Kidney glomerular epithelial cell (primary cell): Measurements from ENCODE around the gene UPK3BL1.
"Not testable (repeated sequence)": the region's sequence is repeated elsewhere in the genome, so short reads cannot be mapped to it uniquely, and the experiment has no call there.

Experiments
- DNase-seq: peaks from one replicate; lab custom pipeline; 2025; lab: John Stamatoyannopoulos, UW

UPK3BL1 gene

DNA sequence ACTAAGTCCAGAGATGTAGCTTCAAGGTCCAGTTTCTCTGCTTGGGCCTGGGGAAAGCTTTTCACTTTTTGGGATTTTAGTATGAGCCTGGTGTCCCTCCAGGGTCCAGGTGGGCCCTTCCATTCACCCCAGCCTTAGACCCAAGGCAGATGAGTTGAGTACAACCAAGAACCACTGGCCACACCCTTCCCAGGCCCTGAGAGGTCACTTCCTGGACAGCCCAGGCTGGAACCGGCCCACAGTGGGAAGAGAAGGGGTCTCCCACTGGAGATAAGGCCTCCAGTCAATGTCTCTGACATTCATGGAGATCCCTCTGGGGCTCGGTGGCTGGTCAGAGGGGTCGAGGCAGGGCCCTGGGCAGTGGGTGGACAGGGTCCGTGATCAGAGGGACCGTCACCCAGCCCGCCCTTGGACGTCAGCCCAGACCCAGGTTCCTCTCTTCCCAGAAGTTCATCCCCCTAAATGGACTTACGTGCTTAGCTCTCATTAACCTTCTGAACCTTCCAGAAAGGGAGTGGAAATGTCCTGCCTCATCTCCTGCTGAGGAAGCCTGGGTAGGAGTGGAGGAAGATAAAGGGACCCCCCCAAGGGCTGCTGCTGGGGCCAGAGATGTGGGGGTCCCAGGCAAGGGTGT lies 15.2 kb downstream of the UPK3BL1 start:
- DNase-seq, result not testable (repeated sequence)

DNA sequence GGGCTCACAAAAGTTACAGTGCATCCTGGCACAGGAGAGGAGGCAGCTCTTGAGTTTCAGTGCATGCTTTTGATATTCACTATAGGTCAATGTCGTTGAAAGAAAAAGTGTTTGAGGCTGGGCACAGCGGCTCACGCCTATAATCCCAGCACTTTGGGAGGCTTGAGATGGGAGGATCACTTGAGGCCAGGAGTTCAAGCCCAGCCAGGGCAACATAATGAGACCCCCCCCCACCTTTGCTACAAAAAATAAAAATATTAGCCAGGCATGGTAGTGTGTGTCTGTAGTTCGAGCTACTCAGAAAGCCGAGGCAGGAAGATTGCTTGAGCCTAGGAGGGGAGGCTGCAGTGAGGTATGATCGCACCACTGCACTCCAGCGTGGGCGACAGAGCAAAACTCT lies 24.5 kb downstream of the UPK3BL1 start:
- not testable (repeated sequence) for DNase-seq

DNA sequence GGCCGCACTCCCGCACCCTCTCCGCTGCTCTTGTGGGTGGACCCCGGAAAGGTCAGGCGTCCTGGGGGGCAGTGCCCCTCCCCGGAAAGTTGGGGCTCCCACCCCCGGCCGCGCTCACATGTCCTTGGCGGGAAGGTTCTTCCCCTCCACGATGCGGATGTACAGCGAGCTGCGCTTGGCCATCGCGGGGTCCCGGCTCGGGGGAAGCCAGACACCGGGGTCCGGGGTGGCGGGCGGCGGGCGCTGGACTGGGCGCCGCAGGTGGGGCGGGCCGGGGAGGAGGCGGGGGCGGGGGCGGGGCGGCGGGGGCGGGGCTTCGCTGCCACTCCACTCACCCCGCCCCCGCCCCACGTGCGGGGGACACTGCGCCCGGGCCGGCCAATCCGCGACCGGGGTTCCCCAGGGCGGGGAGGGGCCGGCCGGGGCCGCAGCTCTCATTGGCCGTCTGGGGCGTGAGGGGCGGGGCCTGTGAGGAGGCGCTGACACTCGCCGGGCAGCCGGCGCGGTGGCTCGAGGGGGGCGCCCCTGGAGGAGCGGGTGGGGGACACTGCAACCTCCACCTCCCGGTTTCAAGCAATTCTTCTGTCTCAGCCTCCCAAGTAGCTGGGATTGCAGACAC lies 26.0 kb downstream of the UPK3BL1 start, which contains the start of gene RASA4:
TSS of gene RASA4 (minus strand) at position 250 of the 619 bp plus-strand sequence. CDS start at position 183, 67 bp downstream.
- DNase-seq, result not testable (repeated sequence)

DNA sequence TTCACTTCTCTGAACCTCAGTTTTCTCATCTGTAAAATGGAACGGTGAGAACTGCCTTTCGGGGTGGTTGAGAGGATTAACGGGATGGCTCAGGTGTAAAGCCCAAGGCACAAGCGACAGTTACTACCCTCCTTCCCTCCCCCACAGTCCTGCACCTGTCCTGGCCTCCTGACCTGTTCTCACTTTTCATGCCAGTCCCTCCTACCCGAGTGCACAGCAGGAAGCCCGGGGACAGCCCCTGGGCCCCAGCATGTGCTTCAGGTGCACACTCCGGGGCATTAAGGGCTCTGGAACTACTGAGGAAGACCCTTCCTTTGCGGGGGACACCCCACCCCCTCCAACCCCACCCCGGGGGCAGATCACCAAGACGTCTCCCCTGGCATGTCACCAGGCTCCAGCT lies 26.7 kb downstream of the UPK3BL1 start:
- DNase-seq, result not testable (repeated sequence)

- not testable (repeated sequence) for DNase-seq
Observed at GRCh38 chr7:102614873-102615272, 27.7 kb downstream of the UPK3BL1 start.

GRCh38 chr7:102614346-102614697 lies 28.3 kb downstream of the UPK3BL1 start:
- not testable (repeated sequence) for DNase-seq

- not testable (repeated sequence) for DNase-seq
Observed at GRCh38 chr7:102613575-102614345, 28.8 kb downstream of the UPK3BL1 start.

- DNase-seq, result not testable (repeated sequence)
Observed at GRCh38 chr7:102611675-102612325, 30.8 kb downstream of the UPK3BL1 start.

DNA sequence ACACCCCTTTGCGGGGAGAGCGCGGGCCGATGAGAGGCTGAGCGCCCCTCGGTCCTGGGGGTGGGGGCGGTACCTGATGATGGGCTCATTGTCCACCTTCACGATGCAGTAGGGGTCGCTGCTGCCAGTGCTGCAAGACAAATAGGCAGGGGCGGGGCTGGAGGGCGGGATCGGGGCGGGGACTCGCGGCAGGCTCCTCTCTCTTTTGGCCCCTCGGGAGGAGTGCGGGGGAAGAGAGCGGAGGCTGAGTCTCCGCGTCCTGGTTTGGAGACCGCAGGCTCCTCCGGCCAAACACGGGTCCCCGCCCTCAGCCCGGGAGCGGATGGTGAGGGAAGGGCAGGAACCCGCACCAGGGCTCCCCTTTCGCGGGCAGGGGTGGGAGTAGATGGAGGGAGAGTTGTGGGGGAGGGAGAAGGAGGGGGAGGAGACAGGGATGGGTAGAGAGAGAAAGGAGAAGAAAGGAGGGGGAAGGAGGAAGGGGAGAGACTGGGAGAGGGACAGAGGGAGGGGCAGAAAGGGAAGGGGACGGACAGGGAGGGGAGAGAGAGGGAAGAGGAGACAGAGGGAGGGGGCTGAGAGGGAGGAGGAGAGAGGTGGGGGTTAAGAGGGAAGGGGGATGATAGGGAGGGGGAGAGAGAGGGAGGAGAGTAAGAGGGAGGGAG lies 31.4 kb downstream of the UPK3BL1 start:
- DNase-seq, result not testable (repeated sequence)

GRCh38 chr7:102610441-102610840 lies 32.1 kb downstream of the UPK3BL1 start:
- not testable (repeated sequence) for DNase-seq

GRCh38 chr7:102609734-102610133 lies 32.9 kb downstream of the UPK3BL1 start:
- DNase-seq, result not testable (repeated sequence)

- not testable (repeated sequence) for DNase-seq
Observed at GRCh38 chr7:102606848-102607247, 35.7 kb downstream of the UPK3BL1 start.

GRCh38 chr7:102604431-102605145 lies 38.0 kb downstream of the UPK3BL1 start:
- not testable (repeated sequence) for DNase-seq

DNA sequence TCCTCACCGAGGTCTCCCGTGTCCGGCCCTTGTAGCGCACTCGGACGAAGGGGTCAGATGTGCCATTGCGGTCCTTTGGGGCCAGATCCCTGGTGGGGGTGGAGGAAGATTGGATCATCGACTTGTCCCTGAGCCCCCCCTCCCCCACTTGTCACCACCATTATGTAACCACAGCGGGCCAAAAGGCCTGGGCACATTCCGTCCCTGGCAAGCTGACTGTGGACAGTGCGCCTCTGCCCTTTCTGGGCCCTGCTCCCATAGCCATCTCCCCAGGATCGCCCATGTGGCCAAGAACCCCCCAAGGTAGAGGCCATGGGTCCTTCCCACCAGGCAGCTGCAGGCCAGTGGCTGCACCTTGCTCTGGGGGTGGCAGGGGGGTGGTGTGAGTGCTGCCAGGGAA lies 40.3 kb downstream of the UPK3BL1 start:
- not testable (repeated sequence) for DNase-seq

GRCh38 chr7:102599699-102600098 lies 42.9 kb downstream of the UPK3BL1 start:
- not testable (repeated sequence) for DNase-seq

DNA sequence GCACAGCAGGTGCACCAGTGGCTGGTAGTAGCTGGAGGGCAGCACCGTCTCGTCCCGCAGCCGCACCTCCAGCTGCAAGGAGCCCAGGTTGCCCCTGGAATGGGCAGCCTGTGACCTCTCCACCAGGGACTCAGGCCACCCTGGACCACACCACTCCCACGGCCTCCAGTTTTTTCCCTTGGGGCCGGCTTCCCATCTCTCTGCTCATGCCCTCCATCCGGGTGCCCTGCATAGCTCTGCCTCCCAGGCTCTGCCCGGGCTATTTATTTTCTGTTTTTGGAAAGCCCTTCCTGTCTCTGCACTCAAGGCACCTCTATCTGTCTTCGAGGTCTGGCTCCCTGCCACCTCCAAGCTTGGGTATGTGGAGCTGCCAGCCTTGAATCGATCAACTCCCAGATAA lies 46.6 kb downstream of the UPK3BL1 start:
- DNase-seq, result not testable (repeated sequence)

DNA sequence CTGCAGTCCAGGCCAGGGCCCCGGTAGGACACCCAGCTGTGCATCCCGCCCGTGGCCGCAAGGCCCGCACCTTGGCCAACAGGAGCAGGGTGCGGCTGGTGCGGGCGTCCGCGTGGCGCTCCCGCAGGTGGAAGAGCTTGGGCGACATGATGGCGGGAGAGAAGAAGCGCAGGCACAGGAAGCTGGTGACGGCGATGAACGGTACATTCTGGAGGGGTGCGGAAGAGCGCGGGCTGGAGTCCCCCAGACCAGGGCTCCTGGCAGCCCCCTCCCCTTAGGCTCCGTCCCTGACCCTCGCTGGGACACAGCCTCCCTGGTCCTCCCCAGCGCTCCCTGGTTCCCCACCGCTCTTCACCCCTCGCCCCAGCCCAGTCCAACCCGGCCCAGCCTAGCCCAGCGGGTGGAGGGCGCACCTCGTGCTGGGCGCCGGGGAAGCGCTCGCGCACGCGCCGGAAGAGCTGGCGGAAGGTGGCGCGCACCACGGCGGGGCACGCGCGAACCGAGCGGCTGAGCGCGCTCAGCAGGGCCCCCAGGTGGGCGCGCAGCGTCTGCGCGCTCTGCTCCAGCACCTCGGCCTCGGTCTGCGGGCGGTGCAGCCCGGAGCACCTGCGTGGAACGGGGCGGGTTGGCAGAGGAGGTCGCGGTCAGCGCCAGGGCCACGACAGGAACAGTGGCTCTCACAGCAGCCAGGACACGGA lies 48.8 kb downstream of the UPK3BL1 start:
- DNase-seq, result not testable (repeated sequence)

DNA sequence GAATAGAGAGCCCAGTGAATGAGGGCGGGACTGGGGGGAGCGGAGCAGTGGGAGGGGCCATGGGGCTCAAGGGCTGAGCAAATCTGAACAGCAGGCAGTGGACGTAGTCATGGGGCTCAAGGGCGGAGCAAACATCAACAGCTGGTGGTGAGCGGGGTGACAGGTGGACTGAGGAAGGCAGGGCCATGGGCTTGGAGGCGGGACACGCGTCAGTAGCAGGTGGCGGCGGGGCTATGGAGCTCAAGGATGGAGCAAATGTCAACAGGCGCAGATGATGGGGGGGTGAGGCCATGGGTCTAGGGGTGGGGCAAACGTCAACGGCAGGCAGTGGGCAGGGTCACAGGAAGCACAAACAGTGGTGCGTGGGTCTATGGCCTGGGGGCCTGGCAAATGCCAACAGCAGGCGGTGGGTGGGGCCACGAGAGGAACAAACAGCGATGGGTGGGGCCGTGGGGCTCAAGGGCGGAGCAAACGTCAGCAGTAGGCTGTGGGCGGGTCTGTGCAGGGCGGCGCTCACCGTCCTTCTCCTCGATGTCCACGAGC lies 50.0 kb downstream of the UPK3BL1 start:
- not testable (repeated sequence) for DNase-seq

- not testable (repeated sequence) for DNase-seq
Observed at GRCh38 chr7:102589857-102590256, 52.7 kb downstream of the UPK3BL1 start.
